HG03457 (cell line): Measurements from ENCODE around the gene ZNF629.
"Not testable (repeated sequence)": the region's sequence is repeated elsewhere in the genome, so short reads cannot be mapped to it uniquely, and the experiment has no call there.

Source experiments
- ATAC-seq: cut with Tn5 transposase; IDR thresholded peaks from one replicate; pipeline ENCODE4 v1.9.1; 2021; ENCODE audit warnings: moderate number of reproducible peaks; ENCODE audit not compliant: unreplicated experiment

The ZNF629 gene

DNA sequence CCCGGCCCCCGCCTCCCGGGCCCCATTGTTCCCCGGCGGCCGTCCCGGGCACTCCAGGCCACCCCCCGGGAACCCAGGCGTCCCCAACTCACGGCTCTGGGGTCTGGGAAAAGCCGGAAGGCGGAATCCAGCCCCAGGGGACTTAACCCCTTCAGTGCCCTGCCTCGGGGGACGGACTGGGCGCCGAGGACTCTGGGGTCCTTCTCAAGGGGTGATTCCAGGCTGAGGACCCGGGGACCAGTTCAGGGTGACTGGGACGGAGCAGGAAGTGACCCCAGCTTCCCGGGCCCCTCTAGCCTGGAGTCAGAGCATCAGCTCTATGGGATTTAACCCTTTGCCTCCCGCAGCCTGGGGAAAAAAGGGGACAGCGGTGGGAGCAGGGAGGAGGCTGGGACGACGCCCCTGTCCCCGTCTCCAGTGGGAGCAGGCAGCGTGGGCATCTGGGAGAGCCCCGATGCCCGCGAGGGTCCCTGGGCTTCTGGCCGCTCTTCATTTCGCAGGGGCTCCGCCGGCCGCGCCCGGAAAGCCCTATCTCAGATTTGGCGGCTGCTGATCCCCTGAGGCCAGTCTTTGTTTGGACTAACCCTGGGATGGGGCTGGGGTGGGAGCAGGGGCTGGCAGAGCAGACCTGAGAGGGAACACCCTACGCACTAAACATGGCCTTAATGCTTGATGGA lies at the start of gene ZNF629:
ZNF629 (minus strand) TSS at position 270 of the 677 bp plus-strand sequence. CDS start 2,723 bp downstream, outside the sequence.
- ATAC-seq, result no peak

DNA sequence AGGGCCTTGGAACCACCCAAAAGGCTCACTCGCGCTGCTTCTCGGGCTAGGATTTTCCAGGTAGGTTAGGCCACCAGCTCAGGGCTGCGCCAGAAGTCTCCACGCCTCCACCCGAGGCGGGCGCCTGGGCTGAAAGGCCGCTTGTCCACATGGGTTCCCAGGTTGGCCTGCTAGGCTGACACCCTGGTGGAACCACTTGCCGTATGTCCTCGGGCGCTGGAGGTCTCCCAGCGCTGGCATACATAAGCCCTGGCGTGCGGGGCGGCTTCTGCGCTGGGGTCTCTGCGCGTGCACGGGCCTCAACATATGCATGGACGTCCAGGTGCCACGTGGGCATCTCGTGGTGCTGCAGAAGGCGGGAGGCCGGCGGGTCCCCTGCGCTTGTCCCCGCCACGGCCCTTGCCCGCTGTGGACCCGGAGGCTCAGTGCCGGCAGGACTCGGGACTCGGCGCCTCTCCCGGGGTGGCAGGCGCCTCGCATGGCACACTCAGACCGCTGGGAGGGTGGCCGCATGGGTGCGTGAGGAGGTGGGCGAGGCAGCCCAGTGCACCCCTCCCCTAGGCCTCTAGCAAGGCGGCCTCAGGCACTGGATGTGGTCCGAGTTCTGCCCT lies 47.2 kb upstream of the ZNF629 start:
- no peak for ATAC-seq

DNA sequence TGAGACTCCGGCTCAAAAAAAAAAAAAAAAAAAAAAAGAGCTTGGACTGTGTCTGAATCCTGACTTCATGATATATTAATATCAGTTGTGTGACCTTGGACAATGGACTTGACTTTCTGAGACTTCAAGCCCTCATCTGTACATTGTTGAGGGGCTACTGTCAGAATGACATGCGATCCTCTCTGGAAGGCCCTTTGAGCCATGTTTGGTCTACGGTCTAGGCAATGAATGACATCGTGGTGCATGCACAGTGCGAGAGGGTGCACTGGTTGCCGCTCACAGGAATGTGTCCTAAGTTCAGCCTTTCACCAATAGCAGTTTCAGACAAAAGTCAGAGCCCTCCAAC lies 43.0 kb upstream of the ZNF629 start:
- ATAC-seq, result no peak

DNA sequence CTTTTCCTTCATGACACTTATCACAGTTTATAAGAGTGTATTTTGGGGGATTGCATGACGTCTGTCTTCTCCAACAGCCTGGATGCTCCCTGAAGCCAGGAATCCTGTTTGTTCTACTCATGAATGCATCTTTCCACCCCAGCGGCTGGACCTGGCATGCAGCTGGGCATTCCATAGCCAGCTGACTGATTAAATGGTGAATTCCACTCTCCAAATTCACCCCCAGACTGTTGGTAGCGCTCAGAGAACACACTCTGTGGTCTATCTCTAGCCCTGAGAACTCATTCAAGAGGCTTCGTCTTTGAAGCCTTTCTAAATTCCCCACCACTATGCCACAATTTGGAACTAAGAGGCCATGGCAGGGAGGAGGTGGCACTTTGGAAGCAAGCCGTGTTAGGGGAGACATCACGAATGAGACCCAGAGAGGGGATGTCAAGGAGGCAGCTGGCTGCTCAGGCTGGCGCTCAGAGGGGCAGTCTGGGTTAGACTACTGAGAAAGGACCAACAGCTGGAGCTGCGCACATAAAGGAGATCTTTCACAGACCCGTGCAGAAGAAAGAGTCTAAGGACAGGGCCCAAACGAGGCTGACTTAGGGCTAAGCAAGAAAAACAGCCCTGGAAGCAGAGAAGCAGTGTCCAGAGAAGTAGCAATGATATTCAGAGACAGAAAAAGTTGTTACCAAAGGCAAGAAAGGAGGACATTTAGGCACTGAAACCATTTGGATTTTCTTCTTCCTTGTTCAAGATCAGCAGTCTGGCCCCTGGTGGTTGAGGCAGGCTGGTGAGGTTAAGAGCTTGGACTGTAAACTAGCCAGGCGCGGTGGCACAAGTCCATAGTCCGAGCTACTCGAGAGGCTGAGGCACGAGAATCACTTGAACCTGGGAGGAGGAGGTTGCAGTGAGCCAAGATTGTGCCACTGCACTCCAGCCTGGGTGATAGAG lies 42.4 kb upstream of the ZNF629 start:
- no peak for ATAC-seq

DNA sequence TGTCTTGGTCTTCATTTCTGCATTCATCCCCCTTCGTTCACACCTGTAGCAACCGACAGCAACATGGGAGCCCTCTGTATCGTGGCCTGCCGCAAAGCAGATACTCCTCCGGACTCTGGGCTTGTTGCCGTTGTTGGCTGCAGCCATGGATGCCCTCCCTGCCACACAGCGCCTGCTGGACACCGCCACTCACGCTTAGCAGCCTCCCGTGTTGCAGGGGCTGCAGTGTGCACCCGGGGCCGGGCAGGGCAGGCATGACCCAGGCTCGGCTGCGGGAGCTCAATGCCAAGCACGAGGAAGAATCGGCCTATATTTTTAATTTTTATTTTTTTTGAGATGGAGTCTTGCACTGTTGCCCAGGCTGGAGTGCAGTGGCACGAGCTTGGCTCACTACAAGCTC lies 34.9 kb upstream of the ZNF629 start:
- ATAC-seq, result no peak

DNA sequence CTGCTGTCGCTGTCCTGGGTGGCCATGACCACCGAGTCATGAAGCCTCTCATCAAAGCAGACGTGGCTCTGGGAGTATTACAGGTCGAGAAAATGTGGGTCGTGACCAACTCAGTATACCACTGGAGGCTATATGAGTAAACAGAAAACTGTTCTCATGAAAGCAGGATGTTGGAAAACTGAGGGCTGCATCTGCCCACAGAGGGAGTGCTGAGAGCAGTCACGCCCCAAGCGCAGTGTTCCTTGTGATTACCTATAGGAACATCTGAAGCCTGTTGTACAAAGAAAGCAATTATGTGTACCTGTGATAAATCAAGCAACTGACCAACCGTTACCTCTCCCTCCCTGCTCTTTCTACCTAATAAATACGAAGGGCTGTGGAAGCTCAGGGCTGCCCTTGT lies 34.4 kb upstream of the ZNF629 start:
- ATAC-seq, result not testable (repeated sequence)

DNA sequence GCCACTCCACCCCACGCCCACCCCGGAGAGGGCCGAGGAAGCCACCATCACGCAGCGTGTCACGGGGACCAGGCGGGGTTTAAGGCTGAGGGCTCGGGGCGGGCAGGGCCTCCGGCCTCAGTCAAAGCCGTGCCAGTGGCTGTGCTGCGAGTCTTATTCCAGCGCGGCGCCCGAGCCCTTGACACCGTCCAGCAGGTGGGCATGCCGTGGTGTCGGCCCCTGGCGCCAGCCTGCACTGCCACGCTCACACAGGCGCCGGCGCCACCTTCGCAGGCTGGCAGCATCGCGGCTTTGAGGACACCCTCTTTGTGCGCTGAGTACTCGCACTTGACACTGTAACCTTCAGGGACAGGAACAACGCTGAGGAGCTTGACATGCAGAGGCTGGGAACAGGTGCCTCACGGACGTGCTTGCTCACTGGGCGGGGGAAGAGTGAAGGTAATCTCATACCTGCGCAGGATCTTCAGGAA lies 34.0 kb upstream of the ZNF629 start:
- no peak for ATAC-seq

DNA sequence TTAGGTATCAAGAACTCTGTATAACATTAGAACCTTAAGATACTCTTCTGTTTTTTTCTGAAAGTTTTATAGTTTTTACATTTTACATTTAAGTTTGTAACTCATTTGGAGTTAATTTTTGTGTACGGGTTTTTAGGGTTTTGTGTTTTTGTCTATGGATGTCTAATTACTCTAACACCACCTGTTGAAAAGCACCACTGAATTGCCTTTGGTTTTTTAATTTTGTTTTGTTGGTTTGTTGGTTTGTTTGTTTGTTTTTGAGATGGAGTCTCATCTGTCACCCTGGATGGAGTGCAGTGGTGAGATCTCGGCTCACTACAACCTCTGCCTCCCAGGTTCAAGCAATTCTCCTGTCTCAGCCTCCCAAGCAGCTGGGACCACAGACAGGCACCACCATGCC lies 29.8 kb upstream of the ZNF629 start:
- no peak for ATAC-seq

DNA sequence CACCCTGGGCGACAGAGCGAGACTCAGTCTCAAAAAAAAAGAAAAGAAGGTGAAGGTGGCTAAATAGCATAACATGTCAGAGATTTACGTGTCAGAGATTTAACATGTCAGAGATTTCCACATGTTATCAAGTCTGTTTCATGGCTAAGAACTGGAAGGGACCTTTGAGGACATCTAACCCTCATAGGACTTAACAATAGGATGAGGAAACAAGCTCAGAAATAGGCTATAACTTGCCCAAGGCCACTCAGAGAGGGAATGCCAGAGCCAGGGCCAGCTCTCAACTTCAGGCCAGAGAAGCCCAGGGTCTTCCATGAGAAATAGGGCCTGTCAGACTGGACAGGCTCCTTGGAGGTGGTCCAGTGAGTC lies 26.8 kb upstream of the ZNF629 start:
- ATAC-seq, result peak; percentile 17

DNA sequence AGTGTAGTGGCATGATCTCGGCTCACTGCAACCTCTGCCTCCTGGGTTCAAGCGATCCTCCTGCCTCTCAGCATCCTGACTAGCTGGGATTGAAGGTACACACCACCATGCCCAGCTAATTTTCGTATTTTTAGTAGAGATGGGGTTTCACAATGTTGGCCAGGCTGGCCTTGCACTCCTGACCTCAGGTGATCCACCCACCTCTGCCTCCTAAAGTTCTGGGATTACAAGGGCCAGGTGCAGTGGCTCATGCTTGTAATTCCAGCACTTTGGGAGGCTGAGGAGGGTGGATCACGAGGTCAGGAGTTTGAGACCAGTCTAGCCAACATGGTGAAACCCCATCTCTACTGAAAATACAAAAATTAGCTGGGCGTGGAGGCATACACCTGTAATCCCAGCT lies 22.7 kb upstream of the ZNF629 start:
- ATAC-seq, result not testable (repeated sequence)

DNA sequence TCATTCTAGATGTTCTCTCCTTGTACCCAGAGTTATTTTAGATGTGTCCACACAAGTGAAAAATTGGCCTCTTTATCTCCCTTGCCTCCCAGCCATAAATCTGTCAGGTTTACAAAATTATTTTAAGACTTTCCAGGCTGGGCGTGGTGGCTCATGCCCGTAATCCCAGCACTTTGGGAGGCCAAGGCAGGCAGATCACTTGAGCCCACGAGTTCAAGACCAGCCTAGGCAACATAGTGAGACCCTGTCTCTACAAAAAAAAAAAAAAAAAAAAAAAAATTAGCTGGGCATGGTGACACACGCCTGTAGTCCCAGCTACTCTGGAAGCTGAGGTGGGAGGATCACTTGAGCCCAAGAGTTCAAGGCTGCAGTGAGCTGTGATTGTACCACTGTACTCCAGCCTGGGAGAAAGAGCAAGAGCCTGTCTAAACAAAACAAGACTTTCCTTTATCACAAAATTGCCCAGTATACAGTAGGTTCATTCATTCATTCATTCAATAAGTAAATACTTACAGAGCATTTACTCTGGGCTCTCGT lies 22.0 kb upstream of the ZNF629 start:
- ATAC-seq, result not testable (repeated sequence)

DNA sequence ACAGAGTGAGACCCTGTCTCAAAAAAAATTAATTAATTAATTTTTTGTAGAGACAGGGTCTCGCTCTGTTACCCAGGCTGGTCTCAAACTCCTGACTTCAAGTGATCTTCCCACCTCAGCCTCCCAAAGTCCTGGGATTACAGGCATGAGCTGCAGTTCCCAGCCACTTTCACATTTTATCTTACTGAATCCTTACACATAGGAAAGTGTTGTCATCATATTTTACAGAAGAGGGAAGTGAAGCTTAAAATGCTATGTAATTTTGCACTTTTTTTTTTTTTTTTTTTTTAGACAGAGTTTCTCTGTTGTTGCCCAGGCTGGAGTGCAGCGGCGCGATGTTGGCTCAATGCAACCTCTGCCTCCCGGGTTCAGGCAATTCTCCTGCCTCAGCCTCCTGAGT lies 21.1 kb upstream of the ZNF629 start:
- no peak for ATAC-seq

DNA sequence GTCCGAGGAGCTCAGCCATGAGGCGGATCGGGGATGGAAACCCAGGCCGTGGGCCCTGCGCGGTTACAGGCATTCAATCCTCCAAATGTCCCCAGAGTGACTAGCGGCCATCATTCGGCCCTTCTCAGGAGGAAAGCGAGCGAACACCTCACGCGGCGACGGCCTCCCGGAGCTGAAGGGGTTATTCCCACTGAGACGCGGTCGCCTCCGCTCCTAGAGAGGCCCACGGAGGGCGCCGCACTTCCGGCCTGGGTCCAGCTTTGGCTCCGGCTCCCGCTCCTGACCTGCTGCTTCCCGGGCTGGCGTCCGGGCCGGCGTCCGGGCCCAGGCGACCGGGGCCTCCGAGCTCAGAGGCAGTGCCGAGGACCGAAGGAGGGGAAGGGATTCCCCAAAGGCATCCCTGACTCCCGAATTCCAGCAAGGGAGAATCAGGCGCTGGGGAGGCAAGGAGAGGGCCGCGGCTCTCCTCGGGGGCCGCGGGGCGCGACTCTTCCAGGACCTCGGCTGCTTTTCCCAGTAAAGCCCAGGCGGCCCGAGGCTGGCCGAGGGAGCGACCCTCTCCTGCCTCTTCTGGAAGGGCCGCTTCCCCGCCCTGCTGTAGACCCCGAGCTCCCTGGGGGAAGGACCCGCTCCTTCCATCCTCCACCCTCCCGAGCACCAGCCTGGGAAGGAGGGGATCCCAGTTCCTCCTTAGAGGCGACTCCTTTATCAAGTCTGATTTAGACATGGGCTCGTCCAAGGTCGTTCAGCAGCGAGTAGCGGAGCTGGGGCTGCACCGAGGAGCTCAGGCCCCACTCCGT lies 18.6 kb upstream of the ZNF629 start:
- ATAC-seq, result no peak

DNA sequence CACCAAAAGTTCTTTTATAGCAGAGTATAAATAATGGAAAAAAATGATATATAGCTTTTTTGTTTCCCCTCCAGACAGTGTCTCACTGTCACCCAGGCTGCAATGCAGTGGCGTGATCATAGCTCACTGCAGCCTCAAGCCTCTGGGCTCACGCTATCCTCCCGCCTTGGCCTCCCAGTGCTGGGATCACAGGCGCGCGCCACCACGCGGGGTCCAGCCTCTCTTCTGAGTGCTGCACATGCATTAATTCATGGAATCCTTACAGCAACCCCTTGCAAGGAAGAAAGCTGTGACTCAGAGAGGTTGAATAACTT lies 18.0 kb upstream of the ZNF629 start:
- no peak for ATAC-seq

DNA sequence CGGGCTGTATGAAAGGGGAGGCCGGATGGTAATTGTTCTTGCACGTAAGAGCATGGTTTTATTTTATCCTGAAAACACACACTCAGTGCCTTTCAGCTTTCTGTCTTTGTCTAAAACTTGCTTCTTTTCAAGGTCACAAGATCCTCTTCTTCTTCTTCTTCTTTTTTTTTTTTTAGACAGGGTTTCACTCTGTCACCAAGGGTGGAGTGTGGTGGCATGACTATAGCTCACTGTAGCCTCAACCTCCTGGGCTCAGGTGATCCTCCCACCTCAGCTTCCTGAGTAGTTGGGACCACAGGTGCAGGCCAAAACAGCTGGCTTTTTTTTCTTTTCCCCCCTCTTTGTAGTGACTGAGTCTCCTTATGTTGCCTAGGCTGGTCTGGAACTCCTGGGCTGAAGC lies 15.9 kb upstream of the ZNF629 start:
- no peak for ATAC-seq

DNA sequence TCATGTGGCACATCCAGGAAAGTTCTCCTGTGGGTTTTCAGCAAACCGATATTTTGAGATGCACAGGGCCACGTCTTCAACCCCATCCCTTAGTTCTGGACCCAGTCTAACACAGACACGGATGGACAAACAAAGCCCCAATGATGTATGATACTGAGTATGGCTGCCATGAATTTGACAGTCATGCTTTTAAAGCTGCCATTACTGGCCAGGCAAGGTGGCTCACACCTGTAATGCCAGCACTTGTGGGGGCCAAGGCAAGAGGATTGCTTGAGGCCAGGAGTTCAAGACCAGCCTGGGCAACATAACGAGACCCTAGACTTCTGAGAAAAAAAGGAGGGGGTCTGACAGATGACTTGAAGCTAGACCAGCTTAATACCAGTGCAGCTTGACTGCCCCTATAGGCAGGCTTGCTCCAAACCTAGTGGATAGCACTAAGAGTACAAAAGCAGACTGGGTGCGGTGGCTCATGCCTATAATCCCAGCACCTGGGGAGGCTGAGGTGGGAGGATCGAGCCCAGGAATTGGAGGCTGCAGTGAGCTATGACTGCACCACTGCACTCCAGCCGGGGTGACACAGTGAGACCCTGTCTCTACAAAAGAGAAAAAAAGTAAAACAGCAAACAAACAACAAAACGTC lies 10.8 kb upstream of the ZNF629 start:
- no peak for ATAC-seq

DNA sequence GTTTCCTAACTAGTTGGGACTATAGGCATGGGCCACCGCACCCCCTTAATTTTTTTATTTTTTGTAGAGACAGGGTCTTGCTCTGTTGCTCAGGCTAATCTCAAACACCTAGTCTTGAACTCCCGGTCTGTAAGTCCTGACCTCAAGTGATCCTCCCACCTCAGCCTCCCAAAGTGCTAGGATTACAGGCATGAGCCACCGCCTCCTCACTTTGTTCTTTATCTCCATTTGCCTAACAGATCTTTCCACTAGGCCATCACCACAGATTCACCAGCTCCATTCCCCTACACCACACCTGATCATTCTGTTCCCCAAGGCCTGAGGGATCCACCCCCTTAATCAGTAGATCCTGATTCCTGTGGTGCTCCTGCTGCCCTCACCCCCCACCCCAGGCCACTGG lies 7.6 kb upstream of the ZNF629 start:
- no peak for ATAC-seq

DNA sequence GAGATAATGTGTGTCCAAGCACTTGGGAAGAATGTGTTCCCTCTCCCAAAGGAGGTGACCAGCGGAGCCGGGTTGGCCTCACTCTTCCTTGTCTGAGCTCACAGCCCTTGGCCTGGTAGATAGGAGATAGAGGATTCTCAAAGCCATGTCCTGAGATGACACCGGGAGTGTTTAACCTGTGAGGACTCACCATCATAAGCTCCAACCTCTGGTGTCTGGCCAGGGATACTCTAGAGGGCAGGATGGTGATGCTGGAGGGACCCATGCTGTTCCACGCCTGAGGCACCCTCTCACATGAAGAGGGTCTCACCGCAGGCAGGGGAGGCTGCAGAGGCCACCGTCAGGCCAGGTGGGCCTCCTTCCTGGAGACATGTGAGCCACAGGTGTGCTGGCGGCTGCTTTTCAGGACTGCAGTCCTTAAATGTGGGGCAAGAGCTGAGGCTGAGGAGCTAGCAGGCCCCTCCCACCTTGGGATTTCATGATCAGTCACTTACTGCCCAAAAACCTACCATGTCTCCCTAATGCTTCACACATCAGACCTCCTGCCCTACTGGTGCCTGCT lies 6.6 kb upstream of the ZNF629 start:
- no peak for ATAC-seq

DNA sequence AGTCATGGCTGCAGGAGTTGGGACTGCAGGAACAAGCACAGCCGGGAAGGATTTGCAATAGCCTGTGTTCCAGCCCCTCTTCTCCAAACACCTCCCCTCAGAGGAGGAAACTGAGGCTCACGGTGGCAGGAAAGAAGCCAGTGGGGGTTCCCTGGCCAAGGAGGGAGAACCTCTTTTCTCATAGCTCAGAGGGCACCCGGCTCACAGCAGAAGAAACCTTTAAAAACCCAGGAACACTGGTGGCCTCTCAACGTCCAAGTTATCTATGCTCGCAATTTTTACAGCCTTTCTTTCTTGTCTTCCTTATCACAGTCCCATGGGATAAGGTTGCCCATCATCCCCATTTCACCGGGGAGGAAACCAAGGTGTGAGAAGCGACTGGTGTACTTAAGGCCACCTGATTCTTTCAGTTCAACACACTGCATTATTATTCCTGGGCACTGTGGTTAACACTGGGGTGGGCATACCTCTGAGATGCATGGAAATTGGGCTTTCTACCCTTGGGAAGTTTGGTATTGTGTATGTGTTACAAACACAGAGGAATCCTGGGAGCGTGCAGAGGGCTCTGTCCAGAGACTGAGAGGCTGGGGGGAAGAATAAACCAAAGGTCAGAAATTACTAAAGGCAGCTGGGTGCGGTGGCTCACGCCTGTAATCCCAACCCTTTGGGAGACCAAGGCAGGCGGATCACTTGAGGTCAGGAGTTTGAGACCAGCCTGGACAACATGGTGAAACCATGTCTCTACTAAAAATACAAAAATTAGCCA lies 791 bp upstream of the ZNF629 start:
- ATAC-seq, result no peak
